Kidney (tissue), 14 donors: ENCODE data around the gene HCN2. TPM values are rescaled to one million over a fixed set of nuclear protein-coding genes. Genes with fewer than 3 reads are reported as not detected.

Experiments
- DNase-seq, 5 donors: peaks; one replicate each; pipeline ENCODE4 v3.0.0-alpha.2; 2013 to 2020
- FAIRE-seq: peaks from 2 replicates; lab custom pipeline; 2012; peaks lifted over from hg19 to GRCh38; lab: Jason Lieb, UNC
- H3K27ac ChIP-seq, 2 donors: one replicate each; pipeline ENCODE4 v1.7.0; 2013; ENCODE audit warnings: low read depth in 2 of 2, low read length in 2 of 2, inconsistent platforms in 1 of 2
- H3K27me3 ChIP-seq: one replicate; pipeline ENCODE4 v1.7.1; 2013; ENCODE audit warnings: low read length, inconsistent platforms; ENCODE audit not compliant: control insufficient read depth, insufficient read depth
- H3K36me3 ChIP-seq, 3 donors: one replicate each; pipeline versions ENCODE4 v1.7.0 to v1.7.1; 2013; ENCODE audit warnings: low read length in 3 of 3, control low read depth in 1 of 3, inconsistent platforms in 1 of 3; ENCODE audit not compliant: insufficient read depth in 3 of 3, control insufficient read depth in 2 of 3
- H3K4me1 ChIP-seq, 3 donors: one replicate each; pipeline versions ENCODE4 v1.7.0 to v1.7.1; 2013; ENCODE audit warnings: low read length in 3 of 3, inconsistent platforms in 1 of 3, low read depth in 1 of 3; ENCODE audit not compliant: control insufficient read depth in 2 of 3, insufficient read depth in 2 of 3
- H3K4me3 ChIP-seq, 3 donors: one replicate each; pipeline versions ENCODE4 v1.7.0 to v1.8.1; 2013; ENCODE audit warnings: low read length in 3 of 3, control low read depth in 1 of 3, inconsistent platforms in 1 of 3
- H3K9ac ChIP-seq, 3 donors: one replicate each; pipeline versions ENCODE4 v1.7.0 to v1.7.1; 2013; ENCODE audit warnings: low read length in 3 of 3, control low read depth in 1 of 3, inconsistent platforms in 1 of 3
- H3K9me3 ChIP-seq, 3 donors: one replicate each; pipeline versions ENCODE4 v1.7.0 to v1.7.1; 2013; ENCODE audit warnings: low read length in 3 of 3, control low read depth in 1 of 3, inconsistent platforms in 1 of 3; ENCODE audit not compliant: control insufficient read depth in 2 of 3, insufficient read depth in 1 of 3
- intact Hi-C: fragments of 100-400 bp; cut with DNase I; formaldehyde crosslinking; loops from one replicate; pipeline ENCODE4 v1.11.1; 2022
- polyA plus RNA-seq: library from polyadenylated mRNA; stranded (reverse); fragments of 350-450 nt; fragmentation: Illumina TruSeq; extraction: RNeasy Lipid Tissue Mini Kit (QIAGEN cat#74804); gene quantifications from one replicate; pipeline ENCODE4 v1.2.3, GENCODE V29; 2014; ENCODE audit warnings: low read depth, low replicate concordance; ENCODE audit not compliant: insufficient read depth
- total RNA-seq: library from RNA; stranded (reverse); fragmentation: NEBNext Ultra II Directional; extraction: Animal tissue kit (Norgen Biotek cat#: 25700); gene quantifications from one replicate; pipeline ENCODE4 v1.2.1, GENCODE V29; 2021
- TF ChIP-seq, protein P1 (sequence below): IDR thresholded peaks from 3 replicates; pipeline ENCODE4 v1.5.1; 2012; ENCODE audit warnings: mild to moderate bottlenecking, moderate library complexity, borderline replicate concordance; ENCODE audit not compliant: insufficient read depth; ENCODE audit errors: extremely low read depth
- donor health status: control.
- donor health status: control.
- donor health status: control.
- donor health status: control.
- donor health status: control.
- donor health status: DM: yes; HTN: yes; CAD: no.
- donor health status: Normal renal cell carcinoma (clear cell type).

Gene HCN2
- total and polyA plus RNA-seq, 2 donors from 2014 or later, result 0.31 to 1.3 TPM

DNA sequence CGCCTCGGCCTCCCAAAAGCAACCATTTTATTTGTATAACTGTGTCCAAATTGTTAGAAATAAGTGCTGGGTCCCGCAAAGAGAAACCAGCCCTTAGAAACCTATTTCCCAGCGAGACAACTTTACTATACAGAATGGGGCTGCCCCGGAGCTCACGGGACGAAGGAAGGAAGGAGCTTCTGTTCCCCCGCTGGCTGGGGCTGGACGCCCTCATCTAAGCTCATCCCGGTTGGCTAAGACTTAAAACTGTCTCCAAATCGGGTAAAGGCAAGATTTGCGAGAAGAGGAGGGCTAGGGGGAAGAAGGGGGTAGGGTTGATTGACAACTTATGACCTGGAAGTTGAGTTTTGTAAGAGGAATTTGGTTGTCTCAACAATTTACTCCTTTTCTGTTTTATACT is 29.6 kb upstream of the HCN2 start:
- TF ChIP-seq, protein P1, sequence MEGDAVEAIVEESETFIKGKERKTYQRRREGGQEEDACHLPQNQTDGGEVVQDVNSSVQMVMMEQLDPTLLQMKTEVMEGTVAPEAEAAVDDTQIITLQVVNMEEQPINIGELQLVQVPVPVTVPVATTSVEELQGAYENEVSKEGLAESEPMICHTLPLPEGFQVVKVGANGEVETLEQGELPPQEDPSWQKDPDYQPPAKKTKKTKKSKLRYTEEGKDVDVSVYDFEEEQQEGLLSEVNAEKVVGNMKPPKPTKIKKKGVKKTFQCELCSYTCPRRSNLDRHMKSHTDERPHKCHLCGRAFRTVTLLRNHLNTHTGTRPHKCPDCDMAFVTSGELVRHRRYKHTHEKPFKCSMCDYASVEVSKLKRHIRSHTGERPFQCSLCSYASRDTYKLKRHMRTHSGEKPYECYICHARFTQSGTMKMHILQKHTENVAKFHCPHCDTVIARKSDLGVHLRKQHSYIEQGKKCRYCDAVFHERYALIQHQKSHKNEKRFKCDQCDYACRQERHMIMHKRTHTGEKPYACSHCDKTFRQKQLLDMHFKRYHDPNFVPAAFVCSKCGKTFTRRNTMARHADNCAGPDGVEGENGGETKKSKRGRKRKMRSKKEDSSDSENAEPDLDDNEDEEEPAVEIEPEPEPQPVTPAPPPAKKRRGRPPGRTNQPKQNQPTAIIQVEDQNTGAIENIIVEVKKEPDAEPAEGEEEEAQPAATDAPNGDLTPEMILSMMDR, result no peak
- Histone ChIP-seq H3K4me3 (no peak overlapping the region), H3K4me1 (no peaks in the 10 kb centered on the region), H3K9ac (no peak overlapping the region), H3K9me3 (no peaks in the 10 kb centered on the region), H3K27ac (no peak overlapping the region), H3K36me3 (no peaks in the 10 kb centered on the region), H3K27me3 (no peaks in the 10 kb centered on the region)
- intact Hi-C loops, result no loop called here
- FAIRE-seq (no peak), DNase-seq (peak in 1 of 5 donors; percentile 43)

DNA sequence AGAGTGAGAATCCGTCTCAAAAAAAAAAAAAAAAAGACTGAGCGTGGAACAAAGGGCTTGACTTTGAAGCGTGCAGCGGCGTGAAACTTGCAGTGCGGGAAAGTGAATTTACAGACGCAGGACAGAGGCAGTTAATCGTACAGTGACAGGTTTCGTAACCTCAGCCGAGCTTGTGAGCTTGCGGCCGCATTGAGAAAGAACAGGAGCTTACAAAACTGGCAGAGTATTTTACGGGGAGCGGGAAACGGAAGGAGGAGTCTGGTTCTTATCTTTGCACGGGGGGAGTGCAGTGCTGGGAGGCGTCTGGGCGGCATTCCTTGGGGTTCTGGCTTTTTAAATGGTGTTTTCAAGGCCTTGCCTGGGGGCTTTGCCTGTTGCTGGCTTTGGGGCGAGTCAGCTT is 23.3 kb upstream of the HCN2 start:
- TF ChIP-seq, protein P1, result no peak
- H3K27ac ChIP-seq, result peak overlapping the region in 1 of 2 donors; percentile 28
- no peaks in the 10 kb centered on the region for H3K9me3 ChIP-seq
- H3K4me1 ChIP-seq, result peaks cover 0 to 6% (median 0%) of the 10 kb centered on the region in 3 donors
- peak in 2 of 5 donors; percentile 65 to 83 for DNase-seq
- FAIRE-seq, result no peak
- no peak overlapping the region for H3K9ac ChIP-seq
- intact Hi-C loops, result no loop called here
- no peaks in the 10 kb centered on the region for H3K27me3 ChIP-seq
- no peaks in the 10 kb centered on the region for H3K36me3 ChIP-seq
- no peak overlapping the region for H3K4me3 ChIP-seq

- Histone ChIP-seq H3K9ac (no peak overlapping the region), H3K27ac (peak overlapping the region in 1 of 2 donors; percentile 28), H3K27me3 (no peaks in the 10 kb centered on the region), H3K9me3 (no peaks in the 10 kb centered on the region), H3K4me1 (peaks cover 0 to 7% (median 0%) of the 10 kb centered on the region in 3 donors), H3K36me3 (no peaks in the 10 kb centered on the region), H3K4me3 (no peak overlapping the region)
- TF ChIP-seq, protein P1, result no peak
- FAIRE-seq (no peak), DNase-seq (peak in 1 of 5 donors; percentile 47)
- intact Hi-C loops, result no loop called here
Measured at GRCh38 chr19:566844-567243, 22.8 kb upstream of the HCN2 start.
